Islet precursor cell (in vitro differentiated cells): Measurements from ENCODE around the gene HSP90AB1.
A peak's percentile ranks its signal among the peaks of the same experiment; 100 is the strongest.

ENCODE experiments used
- DNase-seq: peaks from one replicate; pipeline ENCODE4 v3.0.0-alpha.2; 2018

HSP90AB1 gene

GRCh38 chr6:44246663-44247337 lies at the start of gene HSP90AB1:
Gene HSP90AB1 (plus strand): TSS chr6:44247101. CDS start chr6:44248630, 1,529 bp downstream.
- peak; percentile 99 for DNase-seq

GRCh38 chr6:44198684-44199083 lies 48.2 kb upstream of the HSP90AB1 start:
- DNase-seq, result no peak

GRCh38 chr6:44199883-44200282 lies 47.0 kb upstream of the HSP90AB1 start:
- DNase-seq, result no peak

DNA sequence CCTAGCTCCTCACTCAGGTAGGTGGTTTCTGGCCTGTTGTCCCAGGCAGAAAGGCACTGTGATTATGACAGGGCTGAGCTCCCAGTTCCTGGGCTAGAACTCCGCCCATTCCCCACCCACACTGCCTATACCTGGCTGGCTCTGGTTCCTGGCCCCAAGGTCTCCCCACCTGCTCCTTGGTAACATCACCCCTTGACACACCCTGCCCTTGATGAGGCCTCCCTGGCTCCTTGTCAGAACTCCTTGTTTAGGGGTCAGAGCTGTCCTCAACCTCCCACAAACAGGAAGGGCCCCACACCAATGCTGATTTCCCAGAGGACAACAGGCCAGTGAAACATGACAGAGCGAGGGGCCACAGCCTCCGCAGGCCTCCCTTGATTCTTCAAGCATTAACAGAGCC lies 45.7 kb upstream of the HSP90AB1 start:
- DNase-seq, result peak; percentile 59

GRCh38 chr6:44201638-44202303 lies 45.1 kb upstream of the HSP90AB1 start:
- peak; percentile 65 for DNase-seq

DNA sequence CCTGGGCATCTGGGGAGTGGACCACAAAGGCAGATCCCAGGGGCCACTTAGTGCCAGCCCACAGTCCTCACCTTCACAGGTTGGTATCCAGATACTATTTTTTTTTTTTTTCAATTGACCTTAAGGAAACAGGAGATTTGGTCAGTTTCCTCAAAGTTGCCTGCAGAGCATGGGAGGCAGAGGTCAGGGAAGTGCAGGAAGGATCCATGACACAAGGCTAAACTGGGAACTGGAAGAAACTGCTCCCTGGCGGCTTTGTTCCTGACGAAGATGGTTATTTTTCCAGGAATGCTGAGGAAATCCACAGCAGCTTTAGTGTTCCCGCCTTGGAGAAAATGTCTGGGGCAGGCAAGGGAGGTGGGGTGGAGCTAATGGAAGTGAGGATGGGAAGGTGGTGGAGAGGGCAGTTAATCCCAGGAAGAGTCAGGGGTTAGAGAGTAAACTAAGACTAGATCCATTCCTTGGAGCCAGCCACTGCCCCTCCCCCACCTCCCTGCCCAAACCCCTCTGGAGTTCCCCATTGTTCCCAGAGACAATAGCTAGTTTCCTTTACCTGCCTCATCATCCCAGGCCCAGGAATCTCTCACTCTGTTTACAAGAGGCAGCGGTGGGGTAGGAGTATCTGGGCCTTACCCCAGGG lies 44.4 kb upstream of the HSP90AB1 start:
- DNase-seq, result peak; percentile 66

DNA sequence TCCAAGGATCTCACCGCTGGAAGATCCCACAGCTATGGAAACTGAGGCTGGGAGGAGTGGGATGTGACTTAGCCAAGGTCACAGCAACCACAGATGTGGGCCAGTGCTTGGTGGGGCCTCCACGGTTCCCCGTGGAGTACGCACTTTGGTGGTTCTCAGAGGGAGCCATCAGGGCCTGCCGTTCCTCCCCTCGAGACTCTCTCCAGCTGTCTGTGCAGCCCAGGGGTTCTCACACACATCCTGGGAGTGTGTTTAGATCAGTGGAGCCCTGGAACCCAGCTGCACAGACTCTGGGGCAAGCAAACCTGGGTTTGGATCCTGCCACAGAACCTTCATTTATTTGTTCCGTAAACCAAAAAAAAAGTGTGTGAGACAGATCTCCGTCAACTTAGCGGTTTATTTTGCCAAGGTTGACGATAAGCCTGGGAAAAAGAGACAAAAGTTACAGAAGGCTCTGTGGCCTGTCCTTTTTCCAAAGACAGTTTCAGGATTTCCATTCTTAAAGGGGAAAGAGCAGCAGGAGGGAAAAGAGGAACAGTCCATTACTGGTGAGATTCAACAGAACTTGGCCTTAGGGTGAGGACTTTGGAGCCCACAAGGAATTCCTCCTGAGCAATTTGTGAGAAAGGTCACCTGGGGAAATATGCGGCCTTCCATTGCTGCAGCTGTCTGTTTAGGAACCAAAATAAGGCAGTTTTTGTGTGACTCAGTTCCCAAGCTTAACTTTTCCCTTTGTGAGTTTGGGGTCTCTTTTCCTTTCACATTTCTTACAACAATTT lies 43.7 kb upstream of the HSP90AB1 start:
- peak; percentile 83 for DNase-seq

DNA sequence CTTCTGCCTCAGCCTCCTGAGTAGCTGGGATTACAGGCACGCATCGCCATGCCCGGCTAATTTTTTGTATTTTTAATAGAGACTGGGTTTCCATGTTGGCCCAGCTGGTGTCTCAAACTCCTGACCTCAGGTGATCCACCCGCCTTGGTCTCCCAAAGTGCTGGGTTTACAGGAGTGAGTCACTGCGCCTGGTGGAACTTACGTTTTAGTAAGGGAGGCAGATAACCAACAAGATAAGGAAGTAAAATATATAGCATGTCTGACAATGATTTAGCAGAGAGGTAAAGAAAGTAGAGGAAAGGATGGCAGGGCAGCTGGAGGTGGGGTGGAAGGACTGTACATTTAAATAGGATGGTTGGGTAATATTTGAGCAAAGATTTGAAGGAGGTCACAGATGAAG lies 42.9 kb upstream of the HSP90AB1 start:
- DNase-seq, result peak; percentile 75

DNA sequence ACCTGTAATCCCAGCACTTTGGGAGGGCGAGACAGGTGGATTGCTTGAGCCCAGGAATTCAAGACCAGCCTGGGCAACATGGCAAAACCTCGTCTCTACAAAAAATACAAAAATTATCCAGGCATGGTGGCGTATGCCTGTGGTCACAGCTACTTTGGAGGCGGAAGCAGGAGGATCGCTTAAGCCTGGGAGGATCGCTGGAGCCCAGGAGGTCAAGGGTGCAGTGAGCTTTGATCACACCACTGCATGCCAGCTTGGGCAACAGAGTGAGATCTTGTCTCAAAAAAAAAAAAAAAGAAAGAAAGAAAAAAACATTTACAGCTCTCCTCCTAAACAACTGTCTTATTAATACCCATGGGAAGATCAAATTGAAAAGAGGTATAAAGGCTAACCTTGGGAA lies 38.9 kb upstream of the HSP90AB1 start:
- no peak for DNase-seq

GRCh38 chr6:44211284-44211683 lies 35.6 kb upstream of the HSP90AB1 start:
- no peak for DNase-seq

DNA sequence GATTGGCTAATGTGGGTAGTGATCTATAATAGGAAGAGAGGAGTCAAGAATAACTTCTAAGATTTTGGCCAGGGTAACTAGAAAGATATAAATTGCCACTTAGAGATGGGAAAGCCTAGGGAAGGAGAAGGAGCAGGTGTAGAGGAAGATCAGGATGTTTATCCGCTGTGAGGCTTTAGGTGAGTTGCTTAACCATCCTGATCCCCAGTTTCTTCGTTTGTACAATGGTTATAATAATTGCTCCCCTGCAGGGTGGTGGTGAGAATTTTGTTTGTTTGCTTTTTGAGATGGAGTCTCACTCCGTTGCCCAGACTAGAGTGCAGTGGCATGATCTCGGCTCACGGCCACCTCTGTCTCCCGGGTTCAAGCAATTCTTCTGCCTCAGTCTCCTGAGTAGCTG lies 32.6 kb upstream of the HSP90AB1 start:
- no peak for DNase-seq

- DNase-seq, result no peak
These were observed 30.1 kb upstream of the HSP90AB1 start, which contains the start of gene MYMX for GRCh38 chr6:44216677-44217331. Gene MYMX (plus strand): TSS chr6:44216926. CDS start chr6:44217472, 546 bp downstream.

- peak; percentile 88 for DNase-seq
These were observed 29.4 kb upstream of the HSP90AB1 start for GRCh38 chr6:44217332-44218143.

DNA sequence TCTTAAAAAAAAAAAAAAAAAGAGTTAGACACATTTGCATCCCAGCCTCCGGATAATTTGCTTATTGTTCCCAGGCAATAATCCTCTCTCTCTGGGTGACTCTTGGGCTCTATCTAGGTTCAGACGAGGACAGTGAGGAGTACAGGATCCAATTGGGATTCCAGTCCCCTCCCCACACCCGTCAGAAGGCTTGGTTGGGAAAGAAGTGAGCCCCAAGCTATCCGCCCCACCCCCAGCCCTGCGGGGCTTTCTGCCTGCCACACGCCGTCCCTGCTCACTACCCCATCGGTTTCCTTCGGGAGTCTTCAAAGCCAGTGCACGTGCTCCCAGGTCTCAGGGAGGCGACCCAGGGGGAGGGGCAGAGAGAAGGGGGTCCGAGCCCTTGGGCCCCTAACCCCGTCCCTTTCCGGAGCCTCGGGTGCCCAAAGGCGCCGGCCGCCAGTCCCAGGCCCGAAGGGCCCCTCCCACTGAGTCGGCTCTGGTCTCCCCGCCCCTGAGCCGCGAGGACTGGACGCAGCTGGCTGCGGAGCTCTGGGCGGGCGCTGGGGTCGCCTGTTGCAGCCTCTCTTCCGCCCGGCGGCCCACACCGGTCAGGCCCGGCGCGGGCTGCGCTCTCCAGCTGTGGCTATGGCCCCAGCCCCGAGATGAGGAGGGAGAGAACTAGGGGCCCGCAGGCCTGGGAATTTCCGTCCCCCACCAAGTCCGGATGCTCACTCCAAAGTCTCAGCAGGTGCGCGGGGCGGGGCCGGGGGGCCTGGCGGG lies 27.7 kb upstream of the HSP90AB1 start:
- DNase-seq, result peak; percentile 95

DNA sequence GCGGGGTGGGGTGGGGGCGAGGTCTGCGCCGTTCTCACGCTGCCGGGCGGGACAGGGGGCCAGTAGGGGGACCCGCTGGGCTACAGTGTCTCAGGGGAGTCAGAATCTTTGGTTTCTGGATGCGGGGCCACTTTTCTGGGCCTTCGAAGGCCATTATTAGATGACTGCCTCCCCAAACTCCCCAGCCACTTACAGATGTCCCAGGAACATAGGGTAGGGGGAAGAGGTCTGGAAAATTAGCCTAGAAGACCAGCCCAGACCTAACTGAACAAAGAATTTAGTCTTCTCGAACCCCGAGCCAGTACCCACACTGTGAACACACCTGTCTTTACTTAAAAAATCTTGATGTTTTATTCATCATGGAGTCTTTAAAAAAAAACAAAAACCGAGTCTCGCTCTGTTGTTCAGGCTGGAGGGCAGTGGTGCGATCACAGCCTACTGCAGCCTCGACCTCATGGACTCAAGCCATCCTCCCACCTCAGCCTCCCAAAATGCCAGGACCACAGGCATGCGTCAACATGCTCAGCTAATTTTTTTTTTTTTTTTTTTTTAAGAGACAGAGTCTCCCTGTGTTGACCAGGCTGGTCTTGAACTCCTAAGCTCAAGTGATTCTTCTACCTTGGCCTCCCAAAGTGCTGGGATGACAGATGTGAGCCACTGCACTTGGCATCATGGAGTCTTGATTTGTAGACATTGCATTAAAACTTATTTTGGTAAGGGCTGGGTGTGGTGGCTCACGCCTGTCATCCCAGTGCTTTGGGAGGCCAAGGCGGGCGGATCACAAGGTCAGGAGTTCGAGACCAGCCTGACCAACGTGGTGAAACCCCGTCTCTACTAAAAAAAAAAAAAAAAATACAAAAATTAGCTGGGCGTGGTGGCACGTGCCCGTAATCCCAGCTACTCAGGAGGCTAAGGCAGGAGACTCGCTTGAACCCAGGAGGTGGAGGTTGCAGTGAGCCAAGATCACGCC lies 26.8 kb upstream of the HSP90AB1 start:
- DNase-seq, result no peak

DNA sequence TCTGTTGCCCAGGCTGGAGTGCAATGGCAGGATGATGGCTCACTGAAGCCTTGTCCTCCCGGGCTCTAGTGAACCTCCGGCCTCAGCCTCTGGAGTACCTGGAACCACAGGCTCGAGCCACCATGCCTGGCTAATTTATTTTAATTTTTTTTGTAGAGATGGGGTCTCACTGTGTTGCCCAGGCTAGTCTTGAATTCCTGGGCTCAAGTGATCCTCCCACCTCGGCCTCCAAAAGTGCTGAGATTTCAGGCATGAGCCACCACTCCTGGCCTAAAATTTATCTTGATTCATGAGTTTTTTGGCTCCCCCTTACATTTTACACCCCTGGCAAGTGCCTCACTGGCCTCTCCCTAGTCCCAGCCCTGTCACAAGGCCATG lies 26.0 kb upstream of the HSP90AB1 start:
- DNase-seq, result no peak

DNA sequence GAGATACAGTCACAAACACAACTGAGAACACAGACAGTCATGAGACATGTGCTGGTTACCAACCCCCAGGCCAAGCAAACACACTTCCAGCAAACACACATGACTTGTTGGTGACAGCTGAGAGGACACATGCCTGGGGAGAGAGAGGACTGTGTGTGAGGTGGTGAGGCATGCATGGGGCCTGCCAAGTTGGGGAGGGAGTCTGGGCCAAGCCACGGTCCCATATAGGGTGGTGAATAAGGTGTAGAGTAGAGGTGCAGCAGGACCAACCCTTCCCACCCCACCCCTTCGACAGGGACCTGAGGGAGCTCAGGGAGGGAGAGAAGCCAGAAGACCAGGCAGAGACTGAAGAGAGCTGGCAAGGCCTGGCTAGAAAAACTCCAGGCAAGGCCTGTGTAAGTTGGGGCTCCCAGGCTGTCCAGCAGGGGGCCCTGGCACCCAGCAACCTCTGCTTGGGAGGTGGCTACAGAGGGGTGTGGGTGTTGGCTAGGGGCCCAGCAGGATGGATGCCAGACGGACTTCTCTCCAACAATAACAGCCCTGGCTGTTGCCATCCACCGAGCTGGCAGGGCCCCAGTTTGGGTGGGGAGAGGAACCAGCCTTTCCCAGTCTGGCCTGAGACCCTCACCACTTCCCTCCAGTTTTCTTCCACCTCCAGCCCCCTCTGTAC lies 25.5 kb upstream of the HSP90AB1 start:
- peak; percentile 87 for DNase-seq

DNA sequence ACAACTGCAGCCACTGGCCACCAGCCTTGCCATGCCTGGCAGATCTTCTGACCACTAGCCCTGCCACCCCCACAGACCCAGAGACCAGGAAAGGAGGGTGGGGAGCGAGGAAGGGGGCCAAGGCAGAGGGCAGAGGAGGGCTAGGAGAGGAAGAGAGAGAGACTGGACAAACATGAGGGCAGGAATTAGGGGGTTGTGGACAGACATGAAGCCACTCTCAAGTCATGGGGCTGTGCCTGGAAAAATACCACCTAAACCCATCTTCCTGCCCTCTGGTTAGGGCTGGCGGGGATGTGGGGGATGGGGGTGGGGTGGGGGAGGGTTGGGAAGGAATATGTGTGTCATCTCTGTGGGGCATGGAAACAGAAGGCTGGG lies 25.0 kb upstream of the HSP90AB1 start:
- no peak for DNase-seq
